WTC11 (cell line): ENCODE measurements around the gene ZNF718. TPM values are rescaled to one million over a fixed set of nuclear protein-coding genes. Genes with fewer than 3 reads are reported as not detected.
A peak's percentile ranks its signal among the peaks of the same experiment; 100 is the strongest.
"Not testable (repeated sequence)": the region's sequence is repeated elsewhere in the genome, so short reads cannot be mapped to it uniquely, and the experiment has no call there.

Experiments used
- ATAC-seq: fragments of 200-7000 bp; cut with Tn5 transposase; 2 replicates; pipeline ENCODE4 v1.10.0; 2021; ENCODE audit warnings: mild to moderate bottlenecking, moderate library complexity
- CTCF ChIA-PET: fragments of 300-600 bp; sonication (Branson Sonifier 250); formaldehyde crosslinking; loops from one replicate; lab custom pipeline; 2021; ENCODE audit warnings: antibody characterized with exemption; lab: Charles Lee
- POLR2A ChIA-PET: fragments of 350-600 bp; sonication (Branson Sonifier 250); formaldehyde crosslinking; loops from one replicate; lab custom pipeline; 2021; ENCODE audit warnings: antibody characterized with exemption; lab: Charles Lee
- DNase-seq: peaks from one replicate; pipeline ENCODE4 v3.0.0; 2021; ENCODE audit warnings: low spot score
- H3K27ac Mint-ChIP-seq: 2 replicates; pipeline ENCODE4 v1.8.0; 2021; ENCODE audit warnings: mixed read lengths
- H3K27me3 Mint-ChIP-seq: 2 replicates; pipeline ENCODE4 v1.8.0; 2021; ENCODE audit warnings: low read depth, mild to moderate bottlenecking, moderate library complexity, mixed read lengths
- H3K36me3 Mint-ChIP-seq: 2 replicates; pipeline ENCODE4 v1.8.0; 2021; ENCODE audit warnings: mixed read lengths
- H3K4me1 Mint-ChIP-seq: 2 replicates; pipeline ENCODE4 v1.8.0; 2022; ENCODE audit warnings: mixed read lengths
- H3K4me3 Mint-ChIP-seq: 2 replicates; pipeline ENCODE4 v1.8.0; 2021; ENCODE audit warnings: mild to moderate bottlenecking, moderate library complexity, mixed read lengths
- H3K9me3 Mint-ChIP-seq: 2 replicates; pipeline ENCODE4 v1.8.0; 2021; ENCODE audit warnings: mixed read lengths
- ATF2 ChIP-seq: sonication (generic); formaldehyde crosslinking; IDR thresholded peaks from 2 replicates; pipeline ENCODE4 v1.8.1; 2022; ENCODE audit warnings: low read depth, missing genetic modification reagents, borderline replicate concordance
- CBFB ChIP-seq: sonication (generic); formaldehyde crosslinking; IDR thresholded peaks from 2 replicates; pipeline ENCODE4 v1.8.1; 2022; ENCODE audit warnings: mild to moderate bottlenecking, low read depth, missing genetic modification reagents
- CREB1 ChIP-seq: sonication (generic); formaldehyde crosslinking; IDR thresholded peaks from 2 replicates; pipeline ENCODE4 v1.8.0; 2023; ENCODE audit warnings: mild to moderate bottlenecking, missing genetic modification reagents
- ELF4 ChIP-seq: sonication (generic); formaldehyde crosslinking; IDR thresholded peaks from 2 replicates; pipeline ENCODE4 v1.8.1; 2022; ENCODE audit warnings: low read depth, mild to moderate bottlenecking, moderate library complexity, missing genetic modification reagents
- ERG ChIP-seq: fragments of 250-450 bp; sonication (Bioruptor Pico); IDR thresholded peaks from 2 replicates; pipeline ENCODE4 v1.8.0; 2021; ENCODE audit warnings: mild to moderate bottlenecking
- FOXJ3 ChIP-seq: sonication (generic); formaldehyde crosslinking; IDR thresholded peaks from 2 replicates; pipeline ENCODE4 v1.9.0; 2021; ENCODE audit warnings: missing genetic modification reagents, mild to moderate bottlenecking, borderline replicate concordance
- FOXP4 ChIP-seq: sonication (generic); formaldehyde crosslinking; IDR thresholded peaks from 2 replicates; pipeline ENCODE4 v1.8.0; 2022; ENCODE audit warnings: mild to moderate bottlenecking, missing genetic modification reagents
- HMGA2 ChIP-seq: fragments of 250-450 bp; sonication (Bioruptor Pico); IDR thresholded peaks from 2 replicates; pipeline ENCODE4 v1.4.0; 2021; ENCODE audit warnings: mild to moderate bottlenecking, moderate library complexity
- JAZF1 ChIP-seq: fragments of 250-450 bp; sonication (Bioruptor Pico); IDR thresholded peaks from 2 replicates; pipeline ENCODE4 v1.9.0; 2021; ENCODE audit warnings: moderate library complexity, mild to moderate bottlenecking, inconsistent platforms
- JUN ChIP-seq: sonication (generic); formaldehyde crosslinking; IDR thresholded peaks from 2 replicates; pipeline ENCODE4 v1.8.0; 2023; ENCODE audit warnings: mild to moderate bottlenecking, missing genetic modification reagents
- MAX ChIP-seq: sonication (generic); formaldehyde crosslinking; IDR thresholded peaks from 2 replicates; pipeline ENCODE4 v1.8.0; 2022; ENCODE audit warnings: mild to moderate bottlenecking, missing genetic modification reagents
- MYBL2 ChIP-seq: sonication (generic); formaldehyde crosslinking; IDR thresholded peaks from 2 replicates; pipeline ENCODE4 v1.8.1; 2023; ENCODE audit warnings: mild to moderate bottlenecking, moderate library complexity, missing genetic modification reagents
- NFE2L1 ChIP-seq: sonication (generic); formaldehyde crosslinking; IDR thresholded peaks from 2 replicates; pipeline ENCODE4 v1.8.1; 2023; ENCODE audit warnings: missing genetic modification reagents
- NR2C2 ChIP-seq: sonication (generic); formaldehyde crosslinking; IDR thresholded peaks from 2 replicates; pipeline ENCODE4 v1.8.0; 2022; ENCODE audit warnings: mild to moderate bottlenecking, missing genetic modification reagents
- RORB ChIP-seq: fragments of 250-450 bp; sonication (Bioruptor Pico); IDR thresholded peaks from 2 replicates; pipeline ENCODE4 v1.9.0; 2021; ENCODE audit warnings: mild to moderate bottlenecking
- SMAD3 ChIP-seq: sonication (generic); formaldehyde crosslinking; IDR thresholded peaks from 2 replicates; pipeline ENCODE4 v1.8.0; 2022; ENCODE audit warnings: missing genetic modification reagents, mild to moderate bottlenecking, borderline replicate concordance
- ZNF138 ChIP-seq: sonication (generic); formaldehyde crosslinking; conservative IDR thresholded peaks from 2 replicates; pipeline ENCODE4 v1.8.1; 2022; ENCODE audit warnings: mild to moderate bottlenecking, moderate library complexity, missing genetic modification reagents
- ZNF263 ChIP-seq: sonication (generic); formaldehyde crosslinking; IDR thresholded peaks from 2 replicates; pipeline ENCODE4 v1.8.1; 2022; ENCODE audit warnings: low read depth, mild to moderate bottlenecking, moderate library complexity, missing genetic modification reagents
- ZNF396 ChIP-seq: fragments of 250-450 bp; sonication (Bioruptor Pico); IDR thresholded peaks from 2 replicates; pipeline ENCODE4 v1.8.0; 2021; ENCODE audit warnings: mild to moderate bottlenecking, moderate library complexity, borderline replicate concordance
- total RNA-seq: library from RNA; stranded (reverse); gene quantifications from 3 replicates; pipeline ENCODE4 v1.2.3, GENCODE V29; 2021
- TF ChIP-seq, protein P1 (sequence below): sonication (generic); formaldehyde crosslinking; IDR thresholded peaks from 2 replicates; pipeline ENCODE4 v1.8.1; 2022; ENCODE audit warnings: mild to moderate bottlenecking, missing genetic modification reagents, moderate library complexity, borderline replicate concordance

Gene ZNF718
- total RNA-seq, 1 experiment from 2014 or later = 12.5 TPM

DNA sequence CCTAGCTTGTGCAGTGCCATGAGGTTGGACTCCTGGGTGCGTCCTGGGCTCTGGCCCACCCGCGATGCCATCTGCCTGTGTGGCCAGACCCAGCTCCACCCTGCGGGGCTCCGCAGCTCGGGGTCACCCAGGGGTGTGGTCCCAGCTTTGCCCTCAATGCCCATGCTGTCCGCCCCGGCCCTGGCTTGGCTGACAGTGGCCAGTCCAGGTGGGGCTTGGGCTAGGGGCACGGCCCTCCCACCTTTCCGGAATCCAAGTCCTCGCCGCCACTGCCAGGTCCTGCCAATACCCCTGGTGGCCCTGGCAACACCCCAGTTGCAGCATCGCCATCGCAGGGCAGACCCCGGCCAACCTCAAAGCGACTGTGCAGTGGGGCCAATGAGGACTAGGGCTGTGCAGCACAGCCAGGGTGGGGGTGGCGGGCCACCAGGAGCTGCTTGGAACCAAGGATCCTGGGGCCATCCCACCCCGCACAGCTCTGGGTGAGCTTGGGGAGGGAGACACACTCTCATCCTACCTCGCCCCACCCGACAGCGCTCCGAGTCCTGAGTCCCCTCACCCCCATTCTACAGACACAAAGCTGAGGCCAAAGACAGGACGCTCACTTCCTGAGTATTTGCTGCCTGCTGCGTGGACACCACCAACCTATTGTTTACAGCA lies 80.9 kb downstream of the ZNF718 start (continued):
- TF ChIP-seq ELF4 (CRISPR knock-in tag) = no peak
- no peak for TF ChIP-seq NR2C2 (CRISPR knock-in tag)
- TF ChIP-seq MAX = no peak
- TF ChIP-seq CBFB (CRISPR knock-in tag) = no peak
- no peak for TF ChIP-seq MYBL2 (CRISPR knock-in tag)

GRCh38 chr4:206054-206453 lies 81.8 kb downstream of the ZNF718 start:
- ChIA-PET CTCF (no interaction called here), POLR2A (no interaction called here)
- H3K4me3 Mint-ChIP-seq = no peak overlapping the region
- no peak for TF ChIP-seq FOXJ3 (CRISPR knock-in tag)
- TF ChIP-seq CREB1 (CRISPR knock-in tag) = no peak
- no peak for TF ChIP-seq ZNF138 (CRISPR knock-in tag)
- TF ChIP-seq ATF2 (CRISPR knock-in tag) = no peak
- no peak for TF ChIP-seq HMGA2 (CRISPR knock-in tag)
- TF ChIP-seq SMAD3 = no peak
- TF ChIP-seq NFE2L1 = peak; percentile 43; the same call in 1 of the 2 replicates
- H3K36me3 Mint-ChIP-seq = peaks cover 74% of the 10 kb centered on the region
- peaks cover 10% of the 10 kb centered on the region for H3K27me3 Mint-ChIP-seq
- H3K4me1 Mint-ChIP-seq = peaks cover 13% of the 10 kb centered on the region
- no peak overlapping the region for H3K27ac Mint-ChIP-seq
- DNase-seq = no peak
- peaks cover 66% of the 10 kb centered on the region for H3K9me3 Mint-ChIP-seq
- ATAC-seq = no peak

- POLR2A ChIA-PET, H3K27me3 Mint-ChIP-seq: not testable (repeated sequence)
- peaks cover 45% of the 10 kb centered on the region for H3K9me3 Mint-ChIP-seq
Measured at GRCh38 chr4:208416-209096, 84.3 kb downstream of the ZNF718 start.

DNA sequence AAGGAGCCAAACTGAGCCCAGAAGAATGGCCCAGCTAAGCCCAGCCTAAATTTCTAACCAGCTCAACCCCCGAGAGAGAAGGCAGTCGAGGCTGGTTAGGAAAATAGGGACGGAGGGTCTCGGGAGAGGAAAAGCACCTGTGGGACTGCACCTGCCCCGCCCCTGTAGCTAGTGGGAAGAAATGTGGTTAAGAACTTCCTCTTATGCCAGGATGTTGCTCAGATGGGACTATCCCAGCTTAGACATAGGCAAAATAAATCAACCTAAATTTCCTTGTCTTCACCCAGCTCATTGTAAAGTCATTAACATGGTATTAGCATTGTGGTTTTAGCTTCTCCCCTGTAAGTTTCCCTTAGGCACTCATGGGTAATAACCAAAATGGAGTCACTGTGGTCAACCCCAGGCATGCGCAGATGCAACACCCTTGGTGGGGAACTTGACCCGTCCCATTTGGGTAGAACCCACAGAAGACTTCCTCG lies 86.8 kb downstream of the ZNF718 start:
- H3K9me3 Mint-ChIP-seq = peaks cover 28% of the 10 kb centered on the region
- ChIA-PET POLR2A (no interaction called here), CTCF (interaction anchor here (1.7 kb wide), 1 partner anchor 38 kb away, joined by 4 read pairs; no protein-coding TSS in a partner anchor)
- peaks cover 43% of the 10 kb centered on the region for H3K4me1 Mint-ChIP-seq
- H3K27ac Mint-ChIP-seq = no peak overlapping the region
- no peak overlapping the region for H3K4me3 Mint-ChIP-seq
- peaks cover 40% of the 10 kb centered on the region for H3K36me3 Mint-ChIP-seq
- peaks cover 2% of the 10 kb centered on the region for H3K27me3 Mint-ChIP-seq
- DNase-seq = no peak
- no peak for ATAC-seq
- no peak for TF ChIP-seq ZNF396 (CRISPR knock-in tag)
- no peak for TF ChIP-seq ELF4 (CRISPR knock-in tag)
- no peak for TF ChIP-seq RORB
- TF ChIP-seq ERG (CRISPR knock-in tag) = no peak
- TF ChIP-seq FOXJ3 (CRISPR knock-in tag) = no peak
- TF ChIP-seq FOXP4 (CRISPR knock-in tag) = no peak
- no peak for TF ChIP-seq ZNF138 (CRISPR knock-in tag)
- TF ChIP-seq, protein P1, sequence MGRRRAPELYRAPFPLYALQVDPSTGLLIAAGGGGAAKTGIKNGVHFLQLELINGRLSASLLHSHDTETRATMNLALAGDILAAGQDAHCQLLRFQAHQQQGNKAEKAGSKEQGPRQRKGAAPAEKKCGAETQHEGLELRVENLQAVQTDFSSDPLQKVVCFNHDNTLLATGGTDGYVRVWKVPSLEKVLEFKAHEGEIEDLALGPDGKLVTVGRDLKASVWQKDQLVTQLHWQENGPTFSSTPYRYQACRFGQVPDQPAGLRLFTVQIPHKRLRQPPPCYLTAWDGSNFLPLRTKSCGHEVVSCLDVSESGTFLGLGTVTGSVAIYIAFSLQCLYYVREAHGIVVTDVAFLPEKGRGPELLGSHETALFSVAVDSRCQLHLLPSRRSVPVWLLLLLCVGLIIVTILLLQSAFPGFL (CRISPR knock-in tag) = no peak
- TF ChIP-seq JAZF1 = no peak
- no peak for TF ChIP-seq SMAD3
- TF ChIP-seq JUN = no peak
- no peak for TF ChIP-seq ZNF263 (CRISPR knock-in tag)

More at GRCh38 chr4:208416-209096, 84.3 kb downstream of the ZNF718 start:
- H3K4me3 Mint-ChIP-seq, DNase-seq, ATAC-seq, CTCF ChIA-PET: not testable (repeated sequence)
- 0 out of 2 replicates have a peak overlapping the region, but pooled peaks have one; percentile 60 for H3K27ac Mint-ChIP-seq
- peaks cover 49% of the 10 kb centered on the region for H3K36me3 Mint-ChIP-seq
- peaks cover 20% of the 10 kb centered on the region for H3K4me1 Mint-ChIP-seq
